GF-D8 (cell line): ENCODE data around the gene AGAP1.
"Not testable (repeated sequence)": the region's sequence is repeated elsewhere in the genome, so short reads cannot be mapped to it uniquely, and the experiment has no call there.

ENCODE experiments used
- DNase-seq: peaks from one replicate; lab custom pipeline; 2025; lab: John Stamatoyannopoulos, UW

The AGAP1 gene

GRCh38 chr2:236045251-236046235, 551.7 kb downstream of the AGAP1 start:
- DNase-seq, result no peak

GRCh38 chr2:236046715-236047114, 552.9 kb downstream of the AGAP1 start:
- no peak for DNase-seq

- DNase-seq, result no peak
These were observed 553.3 kb downstream of the AGAP1 start for GRCh38 chr2:236047176-236047575.

- no peak for DNase-seq
These were observed 554.2 kb downstream of the AGAP1 start for GRCh38 chr2:236047886-236048540.

- no peak for DNase-seq
These were observed 556.1 kb downstream of the AGAP1 start for GRCh38 chr2:236049981-236050380.

- no peak for DNase-seq
These were observed 557.5 kb downstream of the AGAP1 start for GRCh38 chr2:236051351-236051750.

GRCh38 chr2:236051806-236052205, 558.0 kb downstream of the AGAP1 start:
- no peak for DNase-seq

- DNase-seq, result no peak
These were observed 558.4 kb downstream of the AGAP1 start for GRCh38 chr2:236052206-236052605.

GRCh38 chr2:236052926-236053821, 559.3 kb downstream of the AGAP1 start:
- no peak for DNase-seq

- DNase-seq, result no peak
These were observed 560.3 kb downstream of the AGAP1 start for GRCh38 chr2:236054125-236054524.

- no peak for DNase-seq
These were observed 560.9 kb downstream of the AGAP1 start for GRCh38 chr2:236054621-236055305.

GRCh38 chr2:236055471-236055870, 561.6 kb downstream of the AGAP1 start:
- no peak for DNase-seq

- no peak for DNase-seq
These were observed 562.3 kb downstream of the AGAP1 start for GRCh38 chr2:236056141-236056540.

- DNase-seq, result no peak
These were observed 563.5 kb downstream of the AGAP1 start for GRCh38 chr2:236057375-236057774.

GRCh38 chr2:236061497-236061896, 567.7 kb downstream of the AGAP1 start:
- no peak for DNase-seq

GRCh38 chr2:236061899-236062298, 568.1 kb downstream of the AGAP1 start:
- no peak for DNase-seq

- DNase-seq, result not testable (repeated sequence)
These were observed 569.0 kb downstream of the AGAP1 start for GRCh38 chr2:236062806-236063205.

GRCh38 chr2:236063994-236064393, 570.2 kb downstream of the AGAP1 start:
- no peak for DNase-seq

GRCh38 chr2:236065314-236066160, 571.7 kb downstream of the AGAP1 start:
- DNase-seq, result no peak

GRCh38 chr2:236070236-236070635, 576.4 kb downstream of the AGAP1 start:
- DNase-seq, result no peak

GRCh38 chr2:236073246-236073645, 579.4 kb downstream of the AGAP1 start:
- no peak for DNase-seq
